ENCODE results near the gene PPARG. TPM values are rescaled to one million over a fixed set of nuclear protein-coding genes. Genes with fewer than 3 reads are reported as not detected.

PPARG gene
- total and polyA plus RNA-seq, 10 of the 15 experiments (the other 5 are each of a cell fraction or from before 2014, with no cell fraction given), result 0.06 to 0.86 (median 0.12) TPM; not detected in 5

- no peak overlapping the region for H3K27ac ChIP-seq (ENCODE audit: control insufficient read depth, insufficient read depth)
- no peak overlapping the region for H2AFZ ChIP-seq (ENCODE audit: control insufficient read depth, low read depth, low read length)
- no peak overlapping the region for H3K4me3 ChIP-seq
- no TSS peak for BruUV-seq (replicated peaks)
- no peaks in the 10 kb centered on the region for H3K36me3 ChIP-seq (ENCODE audit: control insufficient read depth in 2 of 2, insufficient read depth in 2 of 2, low read length in 1 of 2)
- H4K20me1 ChIP-seq (ENCODE audit: control insufficient read depth, insufficient read depth), result no peaks in the 10 kb centered on the region
- H3K4me1 ChIP-seq (ENCODE audit: control insufficient read depth, insufficient read depth, low read length), result no peaks in the 10 kb centered on the region
- ChIA-PET RAD21 (ENCODE audit: unreplicated experiment) (no interaction called here), POLR2A (no interaction called here), CTCF (interaction anchor here (0.8 kb wide), 1 partner anchor 8 kb away, joined by 3 read pairs; no protein-coding TSS in a partner anchor), SMC1A (ENCODE audit: uncharacterized antibody, unreplicated experiment) (interaction anchor here (0.9 to 1.1 kb wide), 2 partner anchors 20 to 52 kb away, joined by 3 read pairs; no protein-coding TSS in a partner anchor)
- H3K9me3 ChIP-seq (replicated peaks; ENCODE audit: control insufficient read depth, insufficient read depth, low read length), result no peaks in the 10 kb centered on the region
- H3K4me2 ChIP-seq (ENCODE audit: control insufficient read depth, insufficient read depth), result no peak overlapping the region
- TF ChIP-seq BACH1 (IDR thresholded peaks at IDR 0.05; ENCODE audit: borderline replicate concordance), result no peak
- TF ChIP-seq SPI1 (IDR thresholded peaks at IDR 0.05; ENCODE audit: borderline replicate concordance, insufficient read depth, low read depth, low read length), result no peak
- no peak for TF ChIP-seq NR2F1 (conservative IDR thresholded peaks at IDR 0.05)
- no peak for TF ChIP-seq RBBP5 (conservative IDR thresholded peaks at IDR 0.05)
- no peak for TF ChIP-seq SIX5 (IDR thresholded peaks at IDR 0.05; ENCODE audit: low read depth, low read length, severe bottlenecking)
- no peak for TF ChIP-seq SMAD5 (IDR thresholded peaks at IDR 0.05; ENCODE audit: low read depth)
- TF ChIP-seq NBN (IDR thresholded peaks at IDR 0.05), result no peak
- no peak for DNase-seq (ENCODE audit: low read depth, low spot score)
- WGBS (ENCODE audit: insufficient coverage, insufficient replicate concordance, low lambda C conversion rate, missing lambda C conversion rate), result 0% methylated on average over 1 of the region's 1 CpG
- intact Hi-C loops (cut with micrococcal nuclease; ENCODE audit: unreplicated experiment) (no loop called here), in situ Hi-C loops (cut with MboI) (no loop called here)
- no peaks in the 10 kb centered on the region for H3K79me2 ChIP-seq (ENCODE audit: control insufficient read depth, insufficient read depth, low read length)
- peak; percentile 73 for ATAC-seq
- no peak overlapping the region for H3K9ac ChIP-seq (ENCODE audit: control insufficient read depth, insufficient read depth, low read length)
- no peaks in the 10 kb centered on the region for H3K27me3 ChIP-seq (replicated peaks in 1 of 2; ENCODE audit: control insufficient read depth in 2 of 2, insufficient read depth in 2 of 2, low read length in 1 of 2)
- FAIRE-seq, result peak; percentile 49
These were observed 99.3 kb downstream of the PPARG start for GRCh38 chr3:12388185-12388584.

DNA sequence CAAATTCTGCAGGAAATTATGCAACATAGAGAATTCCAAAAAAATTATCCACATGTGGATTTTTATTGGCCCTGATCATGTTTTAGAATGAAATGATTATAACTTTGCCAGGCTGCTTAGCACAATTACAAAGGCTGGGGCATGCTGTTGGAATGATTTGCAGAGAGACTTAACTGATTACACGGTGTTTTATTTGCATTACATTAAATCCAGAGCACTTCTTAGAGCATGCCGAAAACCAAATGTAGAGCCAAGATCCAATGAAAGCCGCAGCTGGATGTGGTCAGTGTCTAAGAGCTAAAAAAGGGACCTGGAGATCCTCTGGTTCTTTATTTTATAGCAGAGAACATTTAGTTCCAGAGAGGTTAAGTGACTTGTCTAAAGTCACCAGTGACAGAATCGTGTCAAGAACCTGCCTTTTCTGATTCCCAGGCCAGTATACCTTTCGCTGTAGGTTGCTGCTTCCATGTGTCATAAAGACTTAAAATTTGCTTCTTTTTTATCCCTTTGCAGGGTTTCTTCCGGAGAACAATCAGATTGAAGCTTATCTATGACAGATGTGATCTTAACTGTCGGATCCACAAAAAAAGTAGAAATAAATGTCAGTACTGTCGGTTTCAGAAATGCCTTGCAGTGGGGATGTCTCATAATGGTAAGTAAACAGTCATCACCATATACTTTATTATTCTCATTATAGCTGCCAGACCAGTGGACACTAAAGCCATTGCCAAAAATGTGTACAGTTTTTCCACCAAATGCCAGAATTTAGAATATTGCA, 103.4 kb downstream of the PPARG start:
- H3K79me2 ChIP-seq (ENCODE audit: control insufficient read depth, insufficient read depth, low read length), result no peaks in the 10 kb centered on the region
- ATAC-seq (no peak), DNase-seq (ENCODE audit: low read depth, low spot score) (no peak), FAIRE-seq (no peak)
- no peak overlapping the region for H3K9ac ChIP-seq (ENCODE audit: control insufficient read depth, insufficient read depth, low read length)
- peaks cover 5% of the 10 kb centered on the region; the same call in 1 of the 2 replicates for H3K4me1 ChIP-seq (ENCODE audit: control insufficient read depth, insufficient read depth, low read length)
- H3K4me3 ChIP-seq, result no peak overlapping the region
- H2AFZ ChIP-seq (ENCODE audit: control insufficient read depth, low read depth, low read length), result no peak overlapping the region
- RAD21 ChIA-PET (ENCODE audit: unreplicated experiment), result no interaction called here
- CTCF ChIA-PET, result no interaction called here
- TF ChIP-seq RAD21 (IDR thresholded peaks at IDR 0.05; ENCODE audit: insufficient read depth, low read depth, low read length) (no peak), CREB1 (IDR thresholded peaks at IDR 0.05; ENCODE audit: low read depth) (no peak), SMC3 (IDR thresholded peaks at IDR 0.05; ENCODE audit: borderline replicate concordance, low read length) (no peak), PAX5 (IDR thresholded peaks at IDR 0.05; ENCODE audit: borderline replicate concordance, low read depth, low read length) (no peak), TBL1XR1 (IDR thresholded peaks at IDR 0.05; ENCODE audit: low read depth, low read length) (no peak)
- intact Hi-C loops (cut with micrococcal nuclease; ENCODE audit: unreplicated experiment) (no loop called here), in situ Hi-C loops (cut with MboI) (no loop called here)
- no peaks in the 10 kb centered on the region for H4K20me1 ChIP-seq (ENCODE audit: control insufficient read depth, insufficient read depth)
- BruUV-seq (replicated peaks), result no TSS peak
- H3K9me3 ChIP-seq (replicated peaks; ENCODE audit: control insufficient read depth, insufficient read depth, low read length), result no peaks in the 10 kb centered on the region
- H3K27me3 ChIP-seq (replicated peaks in 1 of 2; ENCODE audit: control insufficient read depth in 2 of 2, insufficient read depth in 2 of 2, low read length in 1 of 2), result no peaks in the 10 kb centered on the region
- SMC1A ChIA-PET (ENCODE audit: uncharacterized antibody, unreplicated experiment), result no interaction called here
- POLR2A ChIA-PET, result interaction anchor here (0.5 kb wide), 1 partner anchor 57 kb away, joined by 3 read pairs; no protein-coding TSS in a partner anchor
- H3K27ac ChIP-seq (ENCODE audit: control insufficient read depth, insufficient read depth), result no peak overlapping the region
- 74% methylated on average over 8 of the region's 8 CpGs for WGBS (ENCODE audit: insufficient coverage, insufficient replicate concordance, low lambda C conversion rate, missing lambda C conversion rate)
- no peak overlapping the region for H3K4me2 ChIP-seq (ENCODE audit: control insufficient read depth, insufficient read depth)
- no peaks in the 10 kb centered on the region for H3K36me3 ChIP-seq (ENCODE audit: control insufficient read depth in 2 of 2, insufficient read depth in 2 of 2, low read length in 1 of 2)
